ENCODE measurements around the gene OR8K5.
"Not testable (repeated sequence)": the region's sequence is repeated elsewhere in the genome, so short reads cannot be mapped to it uniquely, and the experiment has no call there.

Gene OR8K5, protein sequence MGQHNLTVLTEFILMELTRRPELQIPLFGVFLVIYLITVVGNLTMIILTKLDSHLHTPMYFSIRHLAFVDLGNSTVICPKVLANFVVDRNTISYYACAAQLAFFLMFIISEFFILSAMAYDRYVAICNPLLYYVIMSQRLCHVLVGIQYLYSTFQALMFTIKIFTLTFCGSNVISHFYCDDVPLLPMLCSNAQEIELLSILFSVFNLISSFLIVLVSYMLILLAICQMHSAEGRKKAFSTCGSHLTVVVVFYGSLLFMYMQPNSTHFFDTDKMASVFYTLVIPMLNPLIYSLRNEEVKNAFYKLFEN

GRCh38 chr11:56160217-56160616 is at the start of gene OR8K5:
Gene OR8K5, minus strand, starts transcription at chr11:56160317. Its CDS starts 0 bp downstream, at chr11:56160317.
- DNase-seq, result no peak

- no peak for DNase-seq
Measured at GRCh38 chr11:56207790-56208189, 47.7 kb upstream of the OR8K5 start.

GRCh38 chr11:56197367-56197766 is 37.2 kb upstream of the OR8K5 start:
- no peak for DNase-seq

- no peak for DNase-seq
Measured at GRCh38 chr11:56196705-56197104, 36.6 kb upstream of the OR8K5 start.

DNA sequence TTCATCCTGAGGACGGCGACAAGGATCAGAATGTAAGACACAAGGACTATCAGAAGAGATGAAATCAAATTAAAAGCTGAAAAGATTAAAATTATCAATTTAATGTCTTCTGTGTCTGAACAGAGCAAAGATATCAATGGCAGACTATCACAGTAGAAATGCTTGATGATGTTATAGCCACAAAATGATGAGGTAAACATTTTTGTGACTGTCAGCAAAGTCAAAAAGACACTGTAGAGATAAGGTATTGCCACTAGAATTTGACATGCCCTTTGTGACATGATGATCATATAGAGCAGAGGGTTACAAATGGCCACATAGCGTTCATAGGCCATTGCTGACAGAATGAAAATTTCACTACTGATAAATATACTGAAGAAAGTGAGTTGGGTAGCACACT is 28.5 kb upstream of the OR8K5 start:
- DNase-seq, result no peak

DNA sequence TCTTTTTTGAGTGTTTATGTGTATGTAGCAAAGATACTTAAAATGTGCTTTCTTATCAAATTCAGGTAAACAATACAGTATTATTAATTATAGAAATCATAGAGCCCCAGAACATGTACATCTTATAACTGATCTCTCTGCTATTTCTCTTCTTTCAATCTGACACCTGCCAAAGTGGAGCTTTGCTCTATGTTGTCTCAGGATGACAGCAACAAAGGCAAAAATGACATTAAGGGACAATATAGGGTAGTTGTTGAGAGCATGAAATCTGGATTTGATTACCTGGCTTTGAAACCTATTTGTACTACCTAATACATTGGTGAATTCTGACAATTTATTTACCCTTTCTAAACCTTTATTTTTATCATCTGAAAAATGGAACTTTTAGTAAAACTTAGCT is 23.3 kb upstream of the OR8K5 start:
- DNase-seq, result no peak

GRCh38 chr11:56176318-56176717 is 16.2 kb upstream of the OR8K5 start, which contains the start of gene OR5J2:
Gene OR5J2, plus strand, starts transcription at chr11:56176618. Its CDS starts 0 bp downstream, at chr11:56176618.
- no peak for DNase-seq

DNA sequence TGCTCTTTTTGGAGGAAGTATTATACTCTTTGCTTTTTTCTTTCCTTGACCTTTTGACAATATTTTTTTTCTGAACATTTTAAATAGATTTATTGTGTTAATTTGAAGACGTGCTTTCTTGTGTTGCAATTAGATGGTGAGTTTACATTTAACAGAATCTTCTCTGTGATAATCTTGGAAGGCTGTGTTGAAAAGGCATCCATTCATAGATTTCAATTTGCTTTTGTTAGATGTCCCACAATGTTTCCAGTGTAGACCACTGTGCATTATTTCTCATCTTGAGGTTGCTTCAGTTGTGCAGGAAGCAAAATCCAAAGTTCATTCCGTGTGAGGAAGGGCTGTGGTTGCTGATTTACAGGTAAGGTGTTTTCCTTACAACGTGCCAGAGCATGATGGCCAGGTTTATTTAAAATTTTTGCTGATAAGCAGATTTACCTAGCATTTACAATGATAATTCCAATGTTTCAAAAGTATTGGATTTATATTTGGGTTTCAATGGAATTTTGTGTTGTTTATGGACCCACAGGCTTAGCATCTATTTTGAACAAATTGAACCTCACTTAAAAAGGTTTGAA is 12.2 kb upstream of the OR8K5 start:
- no peak for DNase-seq

GRCh38 chr11:56163804-56164203 is 3.7 kb upstream of the OR8K5 start:
- DNase-seq, result no peak

DNA sequence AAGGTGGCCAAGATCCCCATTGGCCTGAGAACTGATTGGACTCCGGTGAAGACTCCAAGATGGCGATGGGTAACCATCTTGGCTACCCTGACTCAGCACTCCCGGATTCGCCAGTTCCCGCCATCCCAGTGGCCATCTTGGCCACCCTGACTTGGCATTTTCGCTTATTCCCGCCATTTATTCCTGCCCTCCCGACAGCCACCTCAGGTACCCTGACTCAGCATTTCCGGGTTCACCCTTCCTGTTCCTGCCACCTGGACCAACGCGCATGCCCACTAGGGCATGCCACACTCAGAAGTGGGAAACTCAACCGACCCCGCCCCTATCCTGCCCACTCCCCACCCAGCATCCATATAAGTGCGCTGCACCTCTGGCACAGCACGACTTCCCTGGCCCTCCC is 7.8 kb downstream of the OR8K5 start:
- no peak for DNase-seq

GRCh38 chr11:56151376-56151775 is 8.7 kb downstream of the OR8K5 start:
- DNase-seq, result no peak

GRCh38 chr11:56143681-56144080 is 16.4 kb downstream of the OR8K5 start:
- DNase-seq, result not testable (repeated sequence)

DNA sequence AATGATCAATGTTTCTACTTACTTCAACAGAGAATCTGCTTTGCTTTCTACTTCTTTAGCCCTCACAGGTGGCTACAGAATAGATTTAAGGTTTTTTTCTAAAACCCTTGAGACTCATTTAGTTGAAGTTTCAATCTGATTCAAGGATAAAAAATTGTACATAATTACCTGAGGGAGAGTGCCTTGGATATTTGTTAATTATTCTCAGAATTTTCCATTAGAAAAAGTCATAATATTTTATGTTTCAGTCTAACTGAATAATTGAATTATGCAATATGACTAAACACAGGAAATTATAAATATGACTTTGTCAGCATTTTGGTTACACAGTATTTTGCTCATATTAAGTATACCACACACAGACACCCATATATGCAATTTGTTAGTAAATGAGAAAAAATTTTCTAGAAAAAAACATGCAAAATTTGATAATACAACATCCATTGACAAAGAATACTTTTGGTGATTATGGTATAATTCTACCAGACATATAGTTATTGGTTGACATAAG is 19.9 kb downstream of the OR8K5 start, which contains the start of gene OR8J3:
Gene OR8J3, minus strand, starts transcription at position 51 of the 511 bp plus-strand sequence. CDS start 2,483 bp downstream, outside the sequence.
- DNase-seq, result no peak

DNA sequence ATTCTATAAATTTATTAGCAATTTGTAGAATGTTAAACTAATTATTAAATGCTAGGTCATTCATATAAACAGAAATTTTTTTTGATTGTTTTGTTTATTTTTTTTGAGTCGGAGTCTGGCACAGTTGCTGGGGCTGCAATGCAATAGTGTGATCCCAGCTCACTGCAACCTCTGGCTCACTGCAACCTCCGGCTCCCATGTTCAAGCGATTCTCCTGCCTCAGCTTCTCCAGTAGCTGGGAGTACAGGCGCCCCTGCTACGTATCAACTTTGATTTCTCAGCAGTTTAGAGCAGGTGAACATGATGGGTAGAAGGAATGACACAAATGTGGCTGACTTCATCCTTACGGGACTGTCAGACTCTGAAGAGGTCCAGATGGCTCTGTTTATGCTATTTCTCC is 38.0 kb downstream of the OR8K5 start, which contains the start of gene OR8H3:
Gene OR8H3, plus strand, starts transcription at position 301 of the 400 bp plus-strand sequence. Its CDS starts 0 bp downstream, at position 301.
- no peak for DNase-seq
